GM21737 (cell line): Measurements from ENCODE around the gene SNRNP35.
"Not testable (repeated sequence)": the region's sequence is repeated elsewhere in the genome, so short reads cannot be mapped to it uniquely, and the experiment has no call there.

ENCODE experiments used
- ATAC-seq: cut with Tn5 transposase; IDR thresholded peaks from one replicate; pipeline ENCODE4 v1.9.1; 2021; ENCODE audit warnings: mild to moderate bottlenecking, moderate library complexity; ENCODE audit not compliant: unreplicated experiment

The SNRNP35 gene

GRCh38 chr12:123446333-123446713, 11.6 kb upstream of the SNRNP35 start:
- no peak for ATAC-seq

- ATAC-seq, result no peak
These were observed 8.6 kb upstream of the SNRNP35 start for GRCh38 chr12:123449249-123449733.

- ATAC-seq, result no peak
These were observed 8.1 kb upstream of the SNRNP35 start for GRCh38 chr12:123449856-123450255.

GRCh38 chr12:123450636-123451035, 7.3 kb upstream of the SNRNP35 start:
- ATAC-seq, result no peak

- not testable (repeated sequence) for ATAC-seq
These were observed 5.7 kb upstream of the SNRNP35 start for GRCh38 chr12:123452276-123452550.

- ATAC-seq, result no peak
These were observed 4.8 kb upstream of the SNRNP35 start for GRCh38 chr12:123453165-123453564.

- ATAC-seq, result not testable (repeated sequence)
These were observed 5.2 kb downstream of the SNRNP35 start for GRCh38 chr12:123463174-123463573.

GRCh38 chr12:123465084-123465483, 7.1 kb downstream of the SNRNP35 start:
- no peak for ATAC-seq

- no peak for ATAC-seq
These were observed 10.8 kb downstream of the SNRNP35 start for GRCh38 chr12:123468786-123469185.

- no peak for ATAC-seq
These were observed 12.0 kb downstream of the SNRNP35 start for GRCh38 chr12:123469978-123470377.

- no peak for ATAC-seq
These were observed 13.6 kb downstream of the SNRNP35 start for GRCh38 chr12:123471374-123472068.

GRCh38 chr12:123472438-123472849, 14.5 kb downstream of the SNRNP35 start:
- no peak for ATAC-seq

- ATAC-seq, result no peak
These were observed 16.7 kb downstream of the SNRNP35 start for GRCh38 chr12:123474485-123475245.

- no peak for ATAC-seq
These were observed 17.3 kb downstream of the SNRNP35 start for GRCh38 chr12:123475246-123475703.

- no peak for ATAC-seq
These were observed 20.1 kb downstream of the SNRNP35 start for GRCh38 chr12:123478069-123478468.

GRCh38 chr12:123478762-123479161, 20.8 kb downstream of the SNRNP35 start:
- ATAC-seq, result no peak

- ATAC-seq, result no peak
These were observed 21.7 kb downstream of the SNRNP35 start for GRCh38 chr12:123479442-123480180.

GRCh38 chr12:123481251-123481650, 23.3 kb downstream of the SNRNP35 start:
- not testable (repeated sequence) for ATAC-seq

- no peak for ATAC-seq
These were observed 24.9 kb downstream of the SNRNP35 start for GRCh38 chr12:123482876-123483275.

- ATAC-seq, result no peak
These were observed 25.8 kb downstream of the SNRNP35 start for GRCh38 chr12:123483602-123484248.

- no peak for ATAC-seq
These were observed 27.8 kb downstream of the SNRNP35 start for GRCh38 chr12:123485756-123486155.
